ENCODE data around the gene TMIGD3. TPM values are rescaled to one million over a fixed set of nuclear protein-coding genes. Genes with fewer than 3 reads are reported as not detected.
A peak's percentile ranks its signal among the peaks of the same experiment; 100 is the strongest.

TMIGD3 gene
- total and polyA plus RNA-seq, 2 donors (not counting 1 experiment from before 2014, with no cell fraction given), result 0.19 TPM; not detected in 1

- Histone ChIP-seq H3K27ac (ENCODE audit: low read length in 2 of 2) (peak overlapping the region in 1 of 2 donors; percentile 95), H3K36me3 (replicated peaks in 1 of 2; ENCODE audit: control extremely low read depth in 1 of 2, control insufficient read depth in 1 of 2, extremely low read depth in 1 of 2, insufficient read depth in 2 of 2, low read length in 1 of 2) (peaks cover 2 to 57% of the 10 kb centered on the region in 2 experiments), H3K27me3 (replicated peaks in 1 of 4; ENCODE audit: control extremely low read depth in 1 of 4, control insufficient read depth in 3 of 4, insufficient read depth in 4 of 4, low read length in 3 of 4) (no peaks in the 10 kb centered on the region), H3K4me2 (replicated peaks; ENCODE audit: low read depth, low read length, poor library complexity, severe bottlenecking) (no peak overlapping the region), H3K79me2 (ENCODE audit: control insufficient read depth, insufficient read depth, low read length) (peaks cover 36% of the 10 kb centered on the region), H2AFZ (ENCODE audit: insufficient read depth, low read depth, low read length, poor library complexity, severe bottlenecking) (no peak overlapping the region), H3K4me1 (ENCODE audit: control insufficient read depth in 2 of 2, insufficient read depth in 2 of 2, low read length in 2 of 2) (peaks cover 34 to 36% of the 10 kb centered on the region in 2 donors), H3K4me3 (ENCODE audit: control extremely low read depth in 1 of 5, extremely low read depth in 1 of 5, insufficient read depth in 1 of 5, low read depth in 2 of 5, low read length in 4 of 5) (no peak overlapping the region), H4K20me1 (ENCODE audit: control insufficient read depth, insufficient read depth, low read length, poor library complexity, severe bottlenecking) (peaks cover 6% of the 10 kb centered on the region), H3K9ac (ENCODE audit: low read length) (no peak overlapping the region), H3K9me3 (ENCODE audit: control extremely low read depth in 1 of 3, control insufficient read depth in 2 of 3, insufficient read depth in 1 of 3, low read length in 2 of 3) (no peaks in the 10 kb centered on the region)
- Mint-ChIP-seq H3K9me3 (ENCODE audit: insufficient read depth) (no peaks in the 10 kb centered on the region), H3K4me1 (peaks cover 57% of the 10 kb centered on the region), H3K27ac (peak overlapping the region; percentile 99), H3K27me3 (no peaks in the 10 kb centered on the region), H3K4me3 (peak overlapping the region; percentile 1)
- ChIA-PET POLR2A (no interaction called here), CTCF (interaction anchor here (2.5 to 3.5 kb wide), 2 partner anchors 9 to 61 kb away, joined by 16 to 20 read pairs; no protein-coding TSS in a partner anchor)
- DNase-seq (no peak), ATAC-seq (ENCODE audit: low read depth) (no peak)
- intact Hi-C loops (cut with micrococcal nuclease), result loop anchor here (5.0 to 10.0 kb wide), 2 partner anchors 211 to 1628 kb away; partner anchors contain the start of gene LRIG2
- 95% methylated on average over 2 of the region's 4 CpGs for WGBS (ENCODE audit: insufficient coverage)
- no peak for TF ChIP-seq EZH2 (IDR thresholded peaks at IDR 0.05; ENCODE audit: borderline replicate concordance, insufficient read depth, low read depth, low read length, poor library complexity, severe bottlenecking)
- no peak for TF ChIP-seq CTCF (IDR thresholded peaks at IDR 0.05)
These were observed 56.9 kb downstream of the TMIGD3 start for GRCh38 chr1:111446546-111446945.

- H3K9ac ChIP-seq (ENCODE audit: low read length), result no peak overlapping the region
- peak overlapping the region; percentile 3 for H3K27ac Mint-ChIP-seq
- H3K4me1 Mint-ChIP-seq, result peaks cover 35% of the 10 kb centered on the region
- no peak overlapping the region for H3K4me3 Mint-ChIP-seq
- intact Hi-C loops (cut with micrococcal nuclease), result loop anchor here (10.0 kb wide), 1 partner anchor 1631 kb away; the partner anchor contains the start of gene LRIG2
- no peaks in the 10 kb centered on the region for H3K9me3 ChIP-seq (ENCODE audit: control extremely low read depth in 1 of 3, control insufficient read depth in 2 of 3, insufficient read depth in 1 of 3, low read length in 2 of 3)
- CTCF ChIA-PET, result interaction anchor here (1.1 to 2.8 kb wide), 2 partner anchors 38 to 64 kb away, joined by 3 to 22 read pairs; no protein-coding TSS in a partner anchor
- ATAC-seq (ENCODE audit: low read depth) (no peak), DNase-seq (no peak)
- peaks cover 16 to 22% of the 10 kb centered on the region in 2 donors for H3K4me1 ChIP-seq (ENCODE audit: control insufficient read depth in 2 of 2, insufficient read depth in 2 of 2, low read length in 2 of 2)
- H2AFZ ChIP-seq (ENCODE audit: insufficient read depth, low read depth, low read length, poor library complexity, severe bottlenecking), result no peak overlapping the region
- H4K20me1 ChIP-seq (ENCODE audit: control insufficient read depth, insufficient read depth, low read length, poor library complexity, severe bottlenecking), result no peaks in the 10 kb centered on the region
- WGBS (ENCODE audit: insufficient coverage), result 100% methylated on average over 1 of the region's 3 CpGs
- peaks cover 2 to 71% of the 10 kb centered on the region in 2 experiments for H3K36me3 ChIP-seq (replicated peaks in 1 of 2; ENCODE audit: control extremely low read depth in 1 of 2, control insufficient read depth in 1 of 2, extremely low read depth in 1 of 2, insufficient read depth in 2 of 2, low read length in 1 of 2)
- no peaks in the 10 kb centered on the region for H3K27me3 ChIP-seq (replicated peaks in 1 of 4; ENCODE audit: control extremely low read depth in 1 of 4, control insufficient read depth in 3 of 4, insufficient read depth in 4 of 4, low read length in 3 of 4)
- no peak overlapping the region for H3K4me3 ChIP-seq (ENCODE audit: control extremely low read depth in 1 of 5, extremely low read depth in 1 of 5, insufficient read depth in 1 of 5, low read depth in 2 of 5, low read length in 4 of 5)
- TF ChIP-seq CTCF (IDR thresholded peaks at IDR 0.05), result no peak
- no peak for TF ChIP-seq EZH2 (IDR thresholded peaks at IDR 0.05; ENCODE audit: borderline replicate concordance, insufficient read depth, low read depth, low read length, poor library complexity, severe bottlenecking)
- POLR2A ChIA-PET, result no interaction called here
- H3K79me2 ChIP-seq (ENCODE audit: control insufficient read depth, insufficient read depth, low read length), result peaks cover 14% of the 10 kb centered on the region
- H3K4me2 ChIP-seq (replicated peaks; ENCODE audit: low read depth, low read length, poor library complexity, severe bottlenecking), result no peak overlapping the region
- no peaks in the 10 kb centered on the region for H3K9me3 Mint-ChIP-seq (ENCODE audit: insufficient read depth)
- peak overlapping the region in 1 of 2 donors; percentile 26 for H3K27ac ChIP-seq (ENCODE audit: low read length in 2 of 2)
- H3K27me3 Mint-ChIP-seq, result no peaks in the 10 kb centered on the region
These were observed 59.4 kb downstream of the TMIGD3 start for GRCh38 chr1:111444031-111444430.
